ENCODE measurements around the gene SOX12.

SOX12 gene

GRCh38 chr20:301886-302848 lies 23.2 kb upstream of the SOX12 start:
- DNase-seq (ENCODE audit: low read depth in 2 of 2): peak in 1 of 2 donors; percentile 11

- DNase-seq (ENCODE audit: low read depth in 2 of 2): no peak
These were observed 19.6 kb upstream of the SOX12 start for GRCh38 chr20:305745-306144.

GRCh38 chr20:308427-309038 lies 16.8 kb upstream of the SOX12 start:
- no peak for DNase-seq (ENCODE audit: low read depth in 2 of 2)

GRCh38 chr20:309306-309840 lies 16.0 kb upstream of the SOX12 start:
- no peak for DNase-seq (ENCODE audit: low read depth in 2 of 2)

- peak; percentile 79 to 87 for DNase-seq (ENCODE audit: low read depth in 2 of 2)
These were observed 15.3 kb upstream of the SOX12 start for GRCh38 chr20:309841-310644.

GRCh38 chr20:310645-311044 lies 14.7 kb upstream of the SOX12 start:
- no peak for DNase-seq (ENCODE audit: low read depth in 2 of 2)

- no peak for DNase-seq (ENCODE audit: low read depth in 2 of 2)
These were observed 13.7 kb upstream of the SOX12 start for GRCh38 chr20:311609-312008.

GRCh38 chr20:312067-312466 lies 13.3 kb upstream of the SOX12 start:
- DNase-seq (ENCODE audit: low read depth in 2 of 2): no peak

GRCh38 chr20:312866-313265 lies 12.5 kb upstream of the SOX12 start:
- no peak for DNase-seq (ENCODE audit: low read depth in 2 of 2)

- DNase-seq (ENCODE audit: low read depth in 2 of 2): no peak
These were observed 11.9 kb upstream of the SOX12 start for GRCh38 chr20:313402-313801.

GRCh38 chr20:313948-314347 lies 11.4 kb upstream of the SOX12 start:
- no peak for DNase-seq (ENCODE audit: low read depth in 2 of 2)

GRCh38 chr20:316316-317068 lies 8.9 kb upstream of the SOX12 start:
- DNase-seq (ENCODE audit: low read depth in 2 of 2): no peak

GRCh38 chr20:324177-325044 lies 941 bp upstream of the SOX12 start:
- DNase-seq (ENCODE audit: low read depth in 2 of 2): peak; percentile 89

- DNase-seq (ENCODE audit: low read depth in 2 of 2): peak; percentile 41 to 42
These were observed 715 bp downstream of the SOX12 start for GRCh38 chr20:325889-326644.

- DNase-seq (ENCODE audit: low read depth in 2 of 2): no peak
These were observed 1.4 kb downstream of the SOX12 start for GRCh38 chr20:326645-327185.

- DNase-seq (ENCODE audit: low read depth in 2 of 2): peak; percentile 47 to 66
These were observed 2.1 kb downstream of the SOX12 start for GRCh38 chr20:327186-328026.

GRCh38 chr20:328027-328974 lies 2.9 kb downstream of the SOX12 start:
- no peak for DNase-seq (ENCODE audit: low read depth in 2 of 2)
